Mucosa of descending colon (tissue), 3 donors: Measurements from ENCODE around the gene ITPK1. TPM values are rescaled to one million over a fixed set of nuclear protein-coding genes. Genes with fewer than 3 reads are reported as not detected.

Source experiments
- ATAC-seq: fragments of 200-7000 bp; cut with Tn5 transposase; one replicate; pipeline ENCODE4 v1.9.1; 2020; ENCODE audit warnings: mild to moderate bottlenecking, moderate library complexity
- DNase-seq, 3 donors: peaks; one replicate each; pipeline ENCODE4 v3.0.0-alpha.2; 2020
- H3K36me3 ChIP-seq: fragments of 200-600 bp; one replicate; pipeline ENCODE4 v1.8.0; 2021; ENCODE audit warnings: low read depth, mild to moderate bottlenecking
- H3K4me1 ChIP-seq: fragments of 200-600 bp; one replicate; pipeline ENCODE4 v1.8.0; 2021; ENCODE audit warnings: low read depth, mild to moderate bottlenecking
- H3K4me3 ChIP-seq: fragments of 200-600 bp; one replicate; pipeline ENCODE4 v1.8.0; 2021; ENCODE audit warnings: mild to moderate bottlenecking
- H3K9me3 ChIP-seq: fragments of 200-600 bp; one replicate; pipeline ENCODE4 v1.8.0; 2021; ENCODE audit warnings: mild to moderate bottlenecking
- CTCF ChIP-seq: fragments of 200-600 bp; IDR thresholded peaks from one replicate; pipeline ENCODE4 v1.8.0; 2022; ENCODE audit warnings: antibody characterized with exemption, mild to moderate bottlenecking
- intact Hi-C, 2 donors: fragments of 100-400 bp; cut with DNase I in 1 of 2; cut with micrococcal nuclease in 1 of 2; formaldehyde crosslinking; loops; one replicate each; pipeline versions ENCODE4 v1.11.0 to v1.11.1; 2022; cut with DNase I, micrococcal nuclease
- total RNA-seq, 3 donors: library from RNA; stranded (reverse); fragmentation: NEBNext Ultra II Directional in 2 of 3; extraction: Animal tissue kit (Norgen Biotek cat#: 25700) in 2 of 3; gene quantifications; one replicate each; pipeline versions ENCODE4 v1.2.1 to v1.2.4, GENCODE V29; 2021 to 2023
- donor health status: DM: no; HTN: no; CAD: no; lungs with moderate emphysema.
- donor health status: DM: no; HTN: no; CAD: no.
- donor health status: DM: no; HTN: yes; CAD: no.

Gene ITPK1
- total RNA-seq, 3 donors from 2014 or later, result 134 to 165 (median 152) TPM

- intact Hi-C loops, result no loop called here
- H3K36me3 ChIP-seq, result no peaks in the 10 kb centered on the region
- TF ChIP-seq CTCF, result no peak
- DNase-seq (peak in 2 of 3 donors; percentile 39 to 45), ATAC-seq (peak; percentile 36)
- no peaks in the 10 kb centered on the region for H3K9me3 ChIP-seq
- no peak overlapping the region for H3K4me3 ChIP-seq
- peaks cover 53% of the 10 kb centered on the region for H3K4me1 ChIP-seq
Observed at GRCh38 chr14:93056840-93057585, 58.7 kb downstream of the ITPK1 start.

GRCh38 chr14:93056166-93056839, 59.4 kb downstream of the ITPK1 start:
- no peaks in the 10 kb centered on the region for H3K9me3 ChIP-seq
- intact Hi-C loops, result no loop called here
- DNase-seq (peak in 2 of 3 donors; percentile 43 to 46), ATAC-seq (peak; percentile 26)
- H3K36me3 ChIP-seq, result no peaks in the 10 kb centered on the region
- no peak overlapping the region for H3K4me3 ChIP-seq
- peaks cover 61% of the 10 kb centered on the region for H3K4me1 ChIP-seq
- no peak for TF ChIP-seq CTCF

- Histone ChIP-seq H3K4me3 (no peak overlapping the region), H3K9me3 (no peaks in the 10 kb centered on the region), H3K4me1 (peaks cover 67% of the 10 kb centered on the region), H3K36me3 (no peaks in the 10 kb centered on the region)
- TF ChIP-seq CTCF, result no peak
- DNase-seq (peak; percentile 88 to 92 (median 88)), ATAC-seq (peak; percentile 87)
- intact Hi-C loops, result no loop called here
Observed at GRCh38 chr14:93055651-93056115, 60.0 kb downstream of the ITPK1 start.

- DNase-seq, result peak in 1 of 3 donors; percentile 33
- TF ChIP-seq CTCF, result no peak
- intact Hi-C loops, result no loop called here
- Histone ChIP-seq H3K4me3 (no peak overlapping the region), H3K36me3 (no peaks in the 10 kb centered on the region), H3K9me3 (no peaks in the 10 kb centered on the region), H3K4me1 (peaks cover 73% of the 10 kb centered on the region)
- no peak for ATAC-seq
Observed at GRCh38 chr14:93054876-93055275, 60.8 kb downstream of the ITPK1 start.

- H3K4me1 ChIP-seq, result peaks cover 81% of the 10 kb centered on the region
- intact Hi-C loops, result no loop called here
- no peak for TF ChIP-seq CTCF
- peak; percentile 14 for ATAC-seq
- H3K36me3 ChIP-seq, result no peaks in the 10 kb centered on the region
- no peak overlapping the region for H3K4me3 ChIP-seq
- DNase-seq, result peak in 2 of 3 donors; percentile 47 to 72
- H3K9me3 ChIP-seq, result no peaks in the 10 kb centered on the region
Observed at GRCh38 chr14:93054006-93054405, 61.7 kb downstream of the ITPK1 start.
